ENCODE measurements around the gene MTG2. TPM values are rescaled to one million over a fixed set of nuclear protein-coding genes. Genes with fewer than 3 reads are reported as not detected.
A peak's percentile ranks its signal among the peaks of the same experiment; 100 is the strongest.

MTG2 gene
- total and polyA plus RNA-seq, 2 of the 13 experiments (the other 11 are each of a cell fraction or from before 2014, with no cell fraction given) = 20.4 to 37.8 TPM

GRCh38 chr20:62227591-62227976, 44.8 kb downstream of the MTG2 start (continued):
- TF ChIP-seq HMGXB3 (CRISPR knock-in tag; IDR thresholded peaks at IDR 0.05; ENCODE audit: borderline replicate concordance) (no peak), SALL1 (CRISPR knock-in tag; IDR thresholded peaks at IDR 0.05) (peak; percentile 46; the same call in 1 of the 2 replicates), EED (CRISPR knock-in tag; IDR thresholded peaks at IDR 0.05) (0 out of 2 replicates have a peak, but pooled peaks have one; percentile 1), ARID4A (CRISPR knock-in tag; IDR thresholded peaks at IDR 0.05; ENCODE audit: borderline replicate concordance) (0 out of 2 replicates have a peak, but pooled peaks have one; percentile 48), TFAP4 (IDR thresholded peaks at IDR 0.05; ENCODE audit: borderline replicate concordance, low read depth) (peak; percentile 41; the same call in 1 of the 2 replicates), MXI1 (IDR thresholded peaks at IDR 0.05; ENCODE audit: borderline replicate concordance, low read depth, low read length) (0 out of 3 replicates have a peak, but pooled peaks have one; percentile 28), ZNF770 (CRISPR knock-in tag; IDR thresholded peaks at IDR 0.05) (0 out of 2 replicates have a peak, but pooled peaks have one; percentile 8), ZFY (CRISPR knock-in tag; IDR thresholded peaks at IDR 0.05) (peak; percentile 43; the same call in 1 of the 2 replicates), ZNF782 (CRISPR knock-in tag; IDR thresholded peaks at IDR 0.05; ENCODE audit: borderline replicate concordance) (peak; percentile 70; the same call in 1 of the 2 replicates), ZNF709 (CRISPR knock-in tag; IDR thresholded peaks at IDR 0.05) (0 out of 2 replicates have a peak, but pooled peaks have one; percentile 35), NRL (CRISPR knock-in tag; IDR thresholded peaks at IDR 0.05; ENCODE audit: borderline replicate concordance) (peak; percentile 80), UBTF (CRISPR knock-in tag; IDR thresholded peaks at IDR 0.05) (peak; percentile 27; the same call in 1 of the 2 replicates), ZNF563 (CRISPR knock-in tag; IDR thresholded peaks at IDR 0.05) (0 out of 2 replicates have a peak, but pooled peaks have one; percentile 69), MYC (CRISPR knock-in tag; IDR thresholded peaks at IDR 0.05; ENCODE audit: borderline replicate concordance) (peak; percentile 70; the same call in 1 of the 2 replicates)

Measured in HepG2 (cell line).